OCI-LY7 (cell line): ENCODE measurements around the gene CARD19.

Experiments used
- EZH2phosphoT487 ChIP-seq: fragments of 200-600 bp; sonication (generic); IDR thresholded peaks from 2 replicates; pipeline ENCODE4 v1.6.1; 2018; ENCODE audit warnings: low read depth, borderline replicate concordance, mild to moderate bottlenecking, mixed run types, antibody characterized with exemption, low read length, moderate library complexity, mixed read lengths
- TF ChIP-seq, protein P1 (sequence below): fragments of 200-600 bp; sonication (generic); conservative IDR thresholded peaks from 2 replicates; pipeline ENCODE4 v1.5.1; 2014; ENCODE audit warnings: mild to moderate bottlenecking, antibody characterized with exemption, low read length, moderate library complexity, mixed read lengths

DNA sequence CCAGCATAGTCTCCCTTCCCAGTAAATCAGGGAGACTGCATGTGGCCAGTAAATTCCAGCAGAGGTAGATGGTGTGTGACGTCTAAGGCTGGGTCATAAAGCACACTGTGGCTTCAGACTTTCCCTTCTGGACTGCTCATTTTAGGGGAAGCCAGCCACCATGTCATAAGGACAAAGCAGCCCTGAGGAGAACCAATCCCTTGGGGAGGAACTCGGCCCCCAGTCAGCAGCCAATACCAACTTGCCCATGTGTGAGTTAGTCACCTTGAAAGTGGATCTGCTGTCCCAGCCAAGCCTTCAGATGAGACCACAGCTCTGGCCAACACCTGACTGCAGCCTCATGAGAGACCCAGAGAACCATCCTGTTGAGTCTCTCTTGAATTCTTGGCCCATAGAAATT is 52.7 kb downstream of the CARD19 start:
- TF ChIP-seq, protein P1, sequence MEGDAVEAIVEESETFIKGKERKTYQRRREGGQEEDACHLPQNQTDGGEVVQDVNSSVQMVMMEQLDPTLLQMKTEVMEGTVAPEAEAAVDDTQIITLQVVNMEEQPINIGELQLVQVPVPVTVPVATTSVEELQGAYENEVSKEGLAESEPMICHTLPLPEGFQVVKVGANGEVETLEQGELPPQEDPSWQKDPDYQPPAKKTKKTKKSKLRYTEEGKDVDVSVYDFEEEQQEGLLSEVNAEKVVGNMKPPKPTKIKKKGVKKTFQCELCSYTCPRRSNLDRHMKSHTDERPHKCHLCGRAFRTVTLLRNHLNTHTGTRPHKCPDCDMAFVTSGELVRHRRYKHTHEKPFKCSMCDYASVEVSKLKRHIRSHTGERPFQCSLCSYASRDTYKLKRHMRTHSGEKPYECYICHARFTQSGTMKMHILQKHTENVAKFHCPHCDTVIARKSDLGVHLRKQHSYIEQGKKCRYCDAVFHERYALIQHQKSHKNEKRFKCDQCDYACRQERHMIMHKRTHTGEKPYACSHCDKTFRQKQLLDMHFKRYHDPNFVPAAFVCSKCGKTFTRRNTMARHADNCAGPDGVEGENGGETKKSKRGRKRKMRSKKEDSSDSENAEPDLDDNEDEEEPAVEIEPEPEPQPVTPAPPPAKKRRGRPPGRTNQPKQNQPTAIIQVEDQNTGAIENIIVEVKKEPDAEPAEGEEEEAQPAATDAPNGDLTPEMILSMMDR: no peak
- TF ChIP-seq EZH2phosphoT487: no peak
